ENCODE data around the gene DAW1.

Gene DAW1

GRCh38 chr2:227862741-227863588 lies 8.5 kb upstream of the DAW1 start:
- DNase-seq = no peak

- DNase-seq = no peak
These were observed 7.2 kb upstream of the DAW1 start for GRCh38 chr2:227864161-227864756.

GRCh38 chr2:227865291-227865690 lies 6.1 kb upstream of the DAW1 start:
- DNase-seq = no peak

- DNase-seq = no peak
These were observed 4.0 kb upstream of the DAW1 start for GRCh38 chr2:227867386-227867785.

- no peak for DNase-seq
These were observed 589 bp upstream of the DAW1 start for GRCh38 chr2:227870710-227871374.

- no peak for DNase-seq
These were observed 1.2 kb downstream of the DAW1 start for GRCh38 chr2:227872676-227873075.

- no peak for DNase-seq
These were observed 4.9 kb downstream of the DAW1 start for GRCh38 chr2:227876300-227876801.

GRCh38 chr2:227877421-227878310 lies 6.2 kb downstream of the DAW1 start:
- DNase-seq = no peak

GRCh38 chr2:227880460-227880859 lies 9.0 kb downstream of the DAW1 start:
- DNase-seq = no peak

GRCh38 chr2:227881866-227882517 lies 10.6 kb downstream of the DAW1 start:
- no peak for DNase-seq

GRCh38 chr2:227884511-227884947 lies 13.1 kb downstream of the DAW1 start:
- peak; percentile 63 for DNase-seq

GRCh38 chr2:227886149-227886548 lies 14.7 kb downstream of the DAW1 start:
- no peak for DNase-seq

GRCh38 chr2:227888289-227888688 lies 16.9 kb downstream of the DAW1 start:
- DNase-seq = no peak

- no peak for DNase-seq
These were observed 17.9 kb downstream of the DAW1 start for GRCh38 chr2:227889336-227889735.

GRCh38 chr2:227890495-227891079 lies 19.2 kb downstream of the DAW1 start:
- no peak for DNase-seq

GRCh38 chr2:227891673-227892072 lies 20.2 kb downstream of the DAW1 start:
- DNase-seq = no peak

- no peak for DNase-seq
These were observed 31.9 kb downstream of the DAW1 start for GRCh38 chr2:227903381-227903780.

GRCh38 chr2:227906991-227907390 lies 35.6 kb downstream of the DAW1 start:
- no peak for DNase-seq

GRCh38 chr2:227908266-227909054 lies 37.0 kb downstream of the DAW1 start:
- DNase-seq = no peak

GRCh38 chr2:227914362-227914761 lies 42.9 kb downstream of the DAW1 start:
- DNase-seq = no peak

- no peak for DNase-seq
These were observed 50.2 kb downstream of the DAW1 start for GRCh38 chr2:227921648-227922047.

Data from stimulated activated CD4-positive, alpha-beta T cell treated with anti-CD3 and anti-CD28 coated beads, Interleukin-1b, Interleukin-23, amount 100 ng/mL, for 48 hours (primary cell).